Activated effector memory CD4-positive, alpha-beta T cell treated with anti-CD3 and anti-CD28 coated beads, Interleukin-2, amount 50 U/mL, for 16 hours (primary cell): ENCODE data around the gene USHBP1.
"Not testable (repeated sequence)": the region's sequence is repeated elsewhere in the genome, so short reads cannot be mapped to it uniquely, and the experiment has no call there.

Source experiments
- DNase-seq: peaks from one replicate; pipeline ENCODE4 v3.0.0-alpha.2; 2020

The USHBP1 gene

DNA sequence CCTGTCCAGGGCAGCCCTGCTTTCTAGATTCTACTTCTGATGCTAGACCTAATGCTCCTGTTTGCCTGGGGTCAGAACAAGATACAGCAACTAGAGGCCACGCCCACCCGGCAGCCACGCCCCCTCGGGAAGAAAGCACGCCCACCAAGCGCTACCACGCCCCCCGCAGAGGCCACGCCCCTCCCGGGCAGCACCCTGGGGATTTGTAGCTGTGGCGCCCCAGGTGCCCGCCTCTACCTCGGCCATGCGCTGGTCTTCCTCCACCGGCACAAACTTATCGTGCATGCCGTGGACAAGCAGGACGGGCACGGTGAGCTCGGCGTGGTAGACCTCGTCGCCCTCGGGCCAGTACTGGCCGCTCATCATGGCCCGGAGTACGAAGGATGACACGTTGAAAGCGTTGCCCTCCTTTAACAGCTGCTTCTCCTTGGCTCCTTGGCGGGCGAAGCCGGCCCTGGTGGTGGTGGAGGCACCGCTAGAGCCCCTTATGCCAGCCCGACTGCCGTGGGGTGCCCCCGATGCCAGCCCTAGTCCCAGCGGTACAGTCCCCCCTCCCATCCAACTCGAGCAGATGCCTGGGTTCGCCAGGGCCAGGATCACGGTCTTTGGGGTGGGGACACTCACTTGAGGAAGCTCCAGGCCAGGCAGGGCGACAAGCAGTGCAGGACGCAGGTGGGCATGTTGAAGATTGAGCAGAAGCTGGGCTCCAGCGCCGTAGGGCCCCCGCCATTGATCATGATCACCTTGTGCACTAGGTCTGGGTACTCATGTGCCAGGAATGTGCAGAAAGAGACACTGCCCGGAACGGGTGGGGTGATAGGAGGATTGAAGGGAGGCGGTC is 29.7 kb upstream of the USHBP1 start:
- DNase-seq, result peak; percentile 84

DNA sequence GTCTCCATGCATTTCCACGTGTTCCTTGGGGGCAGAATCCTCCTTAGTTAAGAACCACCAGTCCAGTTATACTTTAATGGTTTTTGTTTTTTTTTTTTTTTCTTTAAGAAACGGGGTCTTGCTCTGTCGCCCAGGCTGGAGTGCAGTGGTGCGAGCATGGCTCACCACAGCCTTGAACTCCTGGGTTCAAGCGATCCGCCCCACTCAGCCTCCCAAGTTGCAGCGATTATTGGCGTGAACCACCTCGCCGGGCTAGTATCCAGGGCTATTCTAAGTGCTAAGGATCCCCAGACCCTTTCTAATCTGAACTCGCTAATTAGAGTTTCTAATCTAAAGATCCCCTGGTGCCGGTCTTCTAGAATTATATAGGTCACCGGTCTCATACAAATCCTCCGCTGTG is 29.1 kb upstream of the USHBP1 start:
- no peak for DNase-seq

DNA sequence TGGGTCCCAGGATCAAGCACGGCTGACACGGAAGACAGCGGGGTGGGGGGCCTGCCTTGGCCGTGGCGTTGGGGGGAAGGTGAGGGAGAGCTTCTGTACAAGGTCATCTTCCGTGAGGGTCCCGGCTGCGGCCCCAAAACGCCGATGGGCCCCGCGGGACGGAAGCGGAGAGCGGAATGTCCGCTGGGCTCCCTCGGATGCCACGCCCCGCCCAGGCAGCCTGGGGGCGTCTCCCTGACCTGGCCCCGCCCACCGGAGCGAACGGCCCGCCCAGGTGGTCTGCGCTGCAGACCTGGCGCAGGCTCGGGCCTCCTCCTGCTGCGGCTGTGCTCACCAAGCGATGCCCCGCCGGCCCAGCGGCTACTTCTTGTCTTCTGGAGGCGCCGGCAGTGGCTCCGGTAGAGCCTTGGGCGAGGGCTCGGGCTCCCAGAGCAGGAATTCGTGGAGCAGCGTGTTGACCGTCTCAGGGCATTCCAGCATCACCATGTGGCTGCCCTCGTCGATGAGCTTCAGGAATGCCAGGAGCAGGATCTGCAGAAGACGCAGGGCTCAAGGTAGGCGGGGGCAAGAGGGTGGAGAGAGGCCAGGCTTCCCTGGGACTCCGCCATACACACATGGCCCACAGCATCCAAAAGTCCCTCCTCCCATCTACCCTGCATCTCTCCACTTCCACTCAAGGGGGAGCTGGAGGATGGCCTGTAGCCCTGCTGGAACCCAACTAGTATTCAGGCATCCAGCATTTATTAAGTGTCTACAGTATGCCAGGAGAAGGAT is 27.9 kb upstream of the USHBP1 start:
- peak; percentile 92 for DNase-seq

DNA sequence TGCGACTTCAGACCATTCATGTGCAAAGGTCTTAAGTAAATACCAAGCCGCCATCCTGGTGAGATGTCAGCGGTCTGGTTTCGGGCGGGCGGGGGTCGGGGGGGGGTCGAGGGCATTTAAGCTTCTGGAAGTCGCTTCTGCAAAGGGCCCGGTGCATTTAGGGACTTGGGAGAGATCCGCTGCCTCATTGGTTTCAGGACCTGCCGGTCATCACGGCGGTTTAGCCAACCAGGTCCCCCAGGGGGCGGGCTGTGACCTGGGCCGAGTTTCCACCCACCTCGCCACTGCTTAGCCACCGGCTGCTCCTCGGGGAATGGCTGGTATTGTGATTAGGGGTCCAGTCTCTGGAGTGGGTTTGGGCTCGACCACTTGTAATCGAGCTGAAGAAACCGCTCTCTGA is 24.9 kb upstream of the USHBP1 start:
- DNase-seq, result peak; percentile 76

DNA sequence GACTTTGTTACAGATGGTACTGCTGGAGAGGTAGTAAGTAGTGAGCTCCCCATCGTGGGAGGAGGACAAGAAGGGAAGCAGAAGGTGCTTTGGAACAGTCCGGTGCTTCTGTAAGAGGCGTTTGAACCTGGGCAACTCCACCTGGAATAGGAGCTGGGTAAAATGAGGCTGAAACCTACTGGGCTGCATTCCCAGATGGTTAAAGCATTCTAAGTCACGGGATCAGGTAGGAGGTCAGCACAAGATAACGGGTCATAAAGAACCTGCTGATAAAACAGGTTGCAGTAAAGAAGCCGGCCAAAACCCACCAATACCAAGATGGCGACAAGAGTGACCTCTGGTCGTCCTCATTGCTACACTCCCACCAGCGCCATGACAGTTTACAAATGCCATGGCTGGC is 22.2 kb upstream of the USHBP1 start:
- no peak for DNase-seq

DNA sequence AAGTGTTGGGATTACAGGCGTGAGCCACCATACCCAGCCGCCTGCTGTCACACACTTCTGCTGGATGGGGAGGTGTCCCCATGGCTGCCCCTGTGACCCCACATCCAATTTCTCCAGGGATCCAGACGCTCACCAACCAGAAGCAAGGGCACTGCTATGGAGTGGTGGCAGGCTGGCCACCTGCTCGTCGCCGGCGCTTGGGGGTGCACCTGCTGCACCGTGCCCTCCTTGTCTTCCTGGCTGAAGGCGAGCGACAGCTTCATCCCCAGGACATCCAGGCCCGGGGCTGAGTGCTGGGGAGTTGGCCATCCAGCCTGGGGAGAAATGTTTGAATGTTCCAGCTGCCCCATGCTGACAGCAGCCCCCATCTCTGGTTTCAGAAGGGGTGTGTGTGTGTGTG is 21.7 kb upstream of the USHBP1 start:
- no peak for DNase-seq

DNA sequence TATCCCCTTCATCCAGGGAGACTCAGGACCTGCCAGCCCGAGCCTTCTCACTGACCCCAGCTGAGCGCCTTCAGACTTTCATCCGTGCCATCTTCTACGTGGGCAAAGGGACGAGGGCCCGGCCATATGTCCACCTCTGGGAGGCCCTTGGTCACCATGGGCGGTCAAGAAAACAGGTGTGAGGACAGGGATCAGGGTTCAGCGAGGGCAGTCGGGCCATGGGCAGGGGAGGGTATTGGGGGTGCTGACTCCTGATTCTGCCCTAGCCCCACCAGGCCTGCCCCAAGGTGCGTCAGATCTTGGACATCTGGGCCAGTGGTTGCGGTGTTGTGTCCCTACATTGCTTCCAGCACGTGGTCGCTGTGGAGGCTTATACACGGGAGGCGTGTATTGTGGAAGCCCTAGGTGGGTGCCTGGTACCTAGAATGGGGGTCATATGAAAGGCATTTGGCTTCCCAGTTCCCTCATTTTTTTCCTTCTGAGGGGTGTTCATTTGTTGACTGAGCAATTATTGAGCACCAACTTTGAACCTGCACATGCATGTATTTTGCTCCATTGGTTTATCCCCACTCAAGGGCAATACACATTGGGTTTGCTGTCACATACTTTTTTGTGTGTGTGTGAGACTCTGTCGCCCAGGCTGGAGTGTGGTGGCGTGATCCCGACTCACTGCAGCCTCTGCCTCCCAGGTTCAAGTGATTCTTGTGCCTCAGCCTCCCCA is 21.0 kb upstream of the USHBP1 start:
- DNase-seq, result no peak

DNA sequence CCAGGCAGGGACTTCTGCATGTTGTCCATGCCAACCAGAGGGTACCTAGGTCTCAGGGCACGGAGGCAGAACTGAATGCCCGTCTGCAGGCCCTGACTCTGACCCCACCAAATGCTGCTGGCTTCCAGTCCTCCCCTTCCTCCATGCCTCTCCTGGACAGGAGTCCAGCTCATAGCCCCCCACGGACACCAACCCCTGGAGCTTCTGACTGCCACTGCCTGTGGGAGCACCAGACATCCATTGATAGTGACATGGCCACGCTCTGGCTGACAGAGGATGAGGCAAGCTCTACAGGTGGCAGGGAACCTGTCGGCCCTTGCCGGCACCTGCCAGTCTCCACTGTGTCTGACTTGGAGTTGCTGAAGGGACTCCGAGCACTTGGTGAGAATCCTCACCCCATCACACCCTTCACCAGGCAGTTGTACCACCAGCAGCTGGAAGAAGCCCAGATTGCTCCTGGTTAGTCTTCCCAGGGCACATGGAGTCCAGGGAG is 19.0 kb upstream of the USHBP1 start:
- no peak for DNase-seq

DNA sequence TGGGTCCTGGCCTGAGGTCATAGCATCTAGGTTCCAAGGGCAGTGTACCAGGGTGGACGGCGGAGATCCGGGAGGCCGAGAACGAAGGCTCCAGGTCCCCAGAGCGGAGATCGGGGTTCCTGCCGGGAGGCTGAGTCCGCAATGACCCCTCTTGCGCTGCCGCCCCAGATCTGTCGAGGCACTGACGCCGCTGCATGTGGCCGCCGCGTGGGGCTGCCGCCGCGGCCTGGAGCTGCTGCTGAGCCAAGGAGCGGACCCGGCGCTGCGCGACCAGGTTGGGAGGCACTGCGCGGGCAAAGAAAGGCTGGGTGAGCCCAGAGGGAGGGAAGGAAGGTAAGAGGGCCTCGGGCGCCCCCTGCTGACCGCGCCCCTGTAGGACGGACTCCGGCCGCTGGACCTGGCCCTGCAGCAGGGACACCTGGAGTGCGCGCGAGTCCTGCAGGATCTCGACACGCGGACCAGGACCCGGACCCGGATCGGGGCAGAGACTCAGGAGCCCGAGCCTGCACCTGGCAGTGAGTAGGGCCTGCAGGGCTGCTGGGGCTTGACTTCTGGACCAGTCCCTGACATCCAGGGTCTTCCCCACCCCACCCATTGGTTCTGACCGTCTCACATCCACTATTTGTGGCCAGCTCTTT is 18.1 kb upstream of the USHBP1 start:
- peak; percentile 93 for DNase-seq

DNA sequence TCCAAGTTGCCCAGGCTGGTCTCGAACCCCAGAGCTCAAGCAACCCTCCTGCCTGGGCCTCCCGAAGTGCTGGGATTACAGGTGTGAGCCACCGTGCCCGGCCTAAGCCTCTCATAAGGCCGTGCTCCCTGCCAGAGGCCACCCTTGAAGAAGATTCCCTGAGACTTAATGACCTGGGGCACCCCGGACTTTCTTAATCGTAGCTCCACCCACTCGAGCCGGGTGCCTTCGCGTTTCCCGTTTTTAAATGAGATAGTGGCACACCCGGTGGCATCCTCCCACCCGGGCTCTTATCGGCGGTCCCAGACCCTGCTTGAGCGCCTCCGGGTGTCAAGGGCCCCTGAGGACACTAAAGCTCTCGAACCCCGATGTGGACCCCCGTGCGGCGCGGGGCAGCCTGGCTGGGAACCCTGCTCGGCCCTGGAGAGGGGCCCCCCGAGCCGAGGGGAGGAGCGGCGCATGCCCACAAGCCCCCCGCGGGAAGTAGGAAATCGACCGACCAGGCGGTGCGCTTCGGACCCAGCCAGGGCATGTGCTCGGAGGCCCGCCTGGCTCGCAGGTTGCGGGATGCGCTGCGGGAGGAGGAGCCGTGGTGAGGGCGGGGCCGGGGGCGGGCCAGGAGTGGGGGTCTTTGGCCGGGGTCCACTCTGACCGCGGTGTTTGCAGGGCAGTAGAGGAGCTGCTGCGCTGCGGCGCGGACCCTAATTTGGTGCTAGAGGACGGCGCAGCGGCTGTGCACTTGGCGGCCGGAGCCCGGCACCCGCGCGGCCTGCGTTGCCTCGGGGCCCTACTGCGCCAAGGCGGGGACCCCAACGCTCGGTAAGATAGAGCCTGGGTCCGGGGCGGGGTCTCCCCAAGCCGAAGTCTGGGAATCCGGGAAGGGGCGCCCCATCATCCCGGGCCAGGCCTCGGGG is 17.1 kb upstream of the USHBP1 start, which contains the start of gene ANKLE1:
ANKLE1 (plus strand) TSS at position 511 of the 914 bp plus-strand sequence; CDS start at position 531, 20 bp downstream.
- peak; percentile 78 for DNase-seq

DNA sequence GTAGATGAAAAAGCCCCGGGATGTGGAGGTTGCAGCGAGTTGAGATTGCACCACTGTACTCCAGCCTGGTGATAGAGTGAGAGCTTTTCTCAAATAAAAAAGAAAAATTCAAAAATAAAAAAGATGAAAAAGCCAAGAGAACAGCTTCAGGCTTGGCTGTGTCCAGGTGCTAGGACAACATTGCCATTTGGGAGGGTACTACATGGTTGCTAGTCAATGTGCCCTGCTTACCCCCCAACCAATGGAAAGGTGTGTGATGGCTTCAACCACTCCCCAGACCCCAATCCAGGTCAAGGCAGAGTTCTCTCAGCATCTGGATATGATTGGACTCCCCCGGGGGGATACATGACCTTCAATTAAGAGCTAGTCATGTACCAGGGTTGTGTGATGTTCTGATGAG is 14.9 kb upstream of the USHBP1 start:
- DNase-seq, result no peak

DNA sequence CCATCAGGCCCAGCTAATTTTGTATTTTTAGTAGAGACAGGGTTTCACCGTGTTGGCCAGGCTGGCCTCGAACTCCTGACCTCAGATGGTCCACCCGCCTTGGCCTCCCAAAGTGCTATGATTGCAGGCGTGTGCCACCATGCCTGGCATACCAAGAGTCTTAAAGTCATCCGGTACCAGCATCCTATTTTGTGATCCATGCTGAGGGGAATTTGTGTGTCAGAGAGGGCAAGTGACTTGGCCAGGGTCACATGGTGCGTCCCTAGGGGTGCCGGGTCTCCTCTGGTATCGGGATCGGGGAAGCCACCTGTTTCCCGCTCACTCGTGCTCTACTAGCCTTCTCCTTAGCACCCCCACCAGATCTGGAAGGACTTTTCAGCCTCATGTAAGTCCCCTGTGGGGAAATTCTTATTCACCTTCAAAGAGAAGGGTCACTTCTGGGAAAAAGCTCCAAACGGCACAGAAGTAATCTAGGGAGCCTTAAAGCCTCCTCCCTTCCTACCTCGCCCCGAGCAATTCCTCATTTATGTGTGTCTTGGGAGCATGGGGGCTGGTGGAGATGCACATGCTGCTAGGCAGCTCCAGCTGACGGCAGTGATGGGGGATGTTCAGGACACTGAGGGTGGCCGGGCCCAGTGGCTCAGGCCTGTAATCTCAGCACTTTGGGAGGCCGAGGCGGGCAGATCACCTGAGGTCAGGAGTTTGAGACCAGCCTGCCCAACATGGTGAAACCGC is 11.1 kb upstream of the USHBP1 start:
- no peak for DNase-seq

DNA sequence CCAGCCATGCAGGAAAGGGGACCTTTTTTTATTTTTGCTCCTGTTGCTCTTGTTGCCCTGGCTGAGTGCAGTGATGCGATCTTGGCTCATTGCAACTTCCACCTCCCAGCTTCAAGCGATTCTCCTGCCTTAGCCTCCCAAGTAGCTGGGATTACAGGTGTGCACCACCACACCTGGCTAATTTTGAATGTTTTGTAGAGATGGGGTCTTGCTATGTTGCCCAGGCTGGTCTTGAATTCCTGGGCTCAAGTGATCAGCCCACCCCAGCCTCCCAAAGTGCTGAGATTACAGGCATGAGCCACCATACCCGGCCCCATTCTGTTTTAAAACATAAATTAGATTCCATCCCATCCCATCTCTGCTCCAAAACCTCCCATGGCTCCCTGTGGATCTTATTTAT is 10.3 kb upstream of the USHBP1 start:
- DNase-seq, result not testable (repeated sequence)

DNA sequence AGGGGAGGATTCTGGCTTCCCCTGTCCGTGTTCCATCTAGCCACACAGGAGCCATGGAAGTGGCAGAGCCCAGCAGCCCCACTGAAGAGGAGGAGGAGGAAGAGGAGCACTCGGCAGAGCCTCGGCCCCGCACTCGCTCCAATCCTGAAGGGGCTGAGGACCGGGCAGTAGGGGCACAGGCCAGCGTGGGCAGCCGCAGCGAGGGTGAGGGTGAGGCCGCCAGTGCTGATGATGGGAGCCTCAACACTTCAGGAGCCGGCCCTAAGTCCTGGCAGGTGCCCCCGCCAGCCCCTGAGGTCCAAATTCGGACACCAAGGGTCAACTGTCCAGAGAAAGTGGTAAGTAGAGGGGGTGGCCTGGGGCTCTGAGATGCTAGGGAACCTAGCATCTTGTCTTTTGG is 4.2 kb upstream of the USHBP1 start:
- no peak for DNase-seq

DNA sequence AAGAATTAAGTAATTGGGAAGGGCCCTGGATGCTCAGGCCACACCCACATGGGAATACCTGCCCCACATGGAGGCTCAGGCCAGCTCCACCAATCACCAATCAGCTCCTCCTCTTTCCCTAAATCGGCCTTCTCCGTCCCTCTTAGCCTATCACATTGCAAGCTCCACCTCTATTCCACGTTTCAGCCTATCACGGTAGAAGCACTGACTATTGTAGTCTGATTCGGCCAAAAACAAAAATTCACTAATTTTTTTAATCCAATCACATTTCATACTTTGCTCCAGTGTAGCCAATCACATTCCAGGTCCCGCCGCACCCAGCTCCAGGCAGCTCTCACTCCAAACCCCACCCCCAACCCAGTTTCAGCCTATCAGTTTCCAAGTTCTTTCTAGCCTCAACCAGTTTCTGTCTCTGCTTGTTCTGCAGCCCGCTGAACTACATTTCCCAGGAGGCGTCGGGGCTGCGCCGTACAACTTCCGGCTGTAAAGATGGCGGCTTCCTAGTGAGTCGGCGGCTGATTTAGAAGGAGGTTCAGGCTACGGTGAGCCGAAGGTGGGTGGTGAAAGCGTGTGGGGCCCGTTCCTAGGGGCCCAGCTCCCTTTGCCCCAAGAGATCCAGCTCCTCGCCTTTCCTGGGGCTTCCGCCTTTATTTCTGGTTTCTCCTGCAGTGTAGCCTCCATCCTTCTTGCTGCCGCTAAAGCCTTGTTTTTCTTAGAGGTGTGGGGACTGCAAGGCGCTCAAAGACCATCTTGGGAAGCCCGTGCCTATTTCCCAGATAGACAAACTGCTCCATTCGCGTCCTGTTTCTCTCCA is 2.6 kb upstream of the USHBP1 start, which contains the start of gene BABAM1:
BABAM1 (plus strand) TSS at position 469 of the 814 bp plus-strand sequence. CDS start 1,364 bp downstream, outside the sequence.
- peak; percentile 97 for DNase-seq

DNA sequence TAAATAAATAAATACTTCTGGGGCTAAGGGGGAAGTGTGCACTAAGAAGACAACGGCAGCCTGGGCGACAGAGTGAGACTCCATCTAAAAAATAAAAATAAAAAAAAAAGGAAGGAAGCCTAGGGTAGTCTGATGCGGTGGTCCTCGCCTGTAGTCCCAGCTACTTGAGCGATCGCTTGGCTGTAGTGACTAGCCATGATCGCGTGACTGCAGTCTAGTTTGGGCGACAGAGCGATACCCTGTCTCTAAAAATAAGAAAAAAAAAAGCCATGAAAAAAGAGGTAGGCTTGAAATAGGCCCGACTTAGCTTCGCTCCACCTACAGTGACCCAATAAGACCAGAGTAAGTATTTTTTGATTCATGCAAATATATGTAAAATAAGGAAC is 2.0 kb upstream of the USHBP1 start:
- DNase-seq, result no peak

DNA sequence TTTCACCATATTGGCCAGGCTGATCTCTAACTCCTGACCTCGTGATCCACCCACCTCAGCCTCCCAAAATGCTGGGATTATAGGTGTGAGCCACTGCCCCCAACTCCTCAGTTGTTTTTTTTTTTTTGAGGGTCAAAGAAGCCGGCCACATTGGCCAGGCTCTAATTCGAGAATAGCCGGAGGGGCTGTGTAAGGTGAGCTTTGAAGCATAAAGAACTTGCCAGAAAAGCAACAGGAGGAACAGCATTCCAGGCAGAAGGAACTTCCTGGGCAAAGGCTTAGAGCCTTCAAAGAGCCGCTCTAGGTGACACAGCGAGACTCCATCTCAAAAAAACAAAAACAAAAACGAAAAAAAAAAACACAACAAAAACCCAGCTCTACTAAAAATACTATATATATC is 1.5 kb upstream of the USHBP1 start:
- DNase-seq, result no peak

DNA sequence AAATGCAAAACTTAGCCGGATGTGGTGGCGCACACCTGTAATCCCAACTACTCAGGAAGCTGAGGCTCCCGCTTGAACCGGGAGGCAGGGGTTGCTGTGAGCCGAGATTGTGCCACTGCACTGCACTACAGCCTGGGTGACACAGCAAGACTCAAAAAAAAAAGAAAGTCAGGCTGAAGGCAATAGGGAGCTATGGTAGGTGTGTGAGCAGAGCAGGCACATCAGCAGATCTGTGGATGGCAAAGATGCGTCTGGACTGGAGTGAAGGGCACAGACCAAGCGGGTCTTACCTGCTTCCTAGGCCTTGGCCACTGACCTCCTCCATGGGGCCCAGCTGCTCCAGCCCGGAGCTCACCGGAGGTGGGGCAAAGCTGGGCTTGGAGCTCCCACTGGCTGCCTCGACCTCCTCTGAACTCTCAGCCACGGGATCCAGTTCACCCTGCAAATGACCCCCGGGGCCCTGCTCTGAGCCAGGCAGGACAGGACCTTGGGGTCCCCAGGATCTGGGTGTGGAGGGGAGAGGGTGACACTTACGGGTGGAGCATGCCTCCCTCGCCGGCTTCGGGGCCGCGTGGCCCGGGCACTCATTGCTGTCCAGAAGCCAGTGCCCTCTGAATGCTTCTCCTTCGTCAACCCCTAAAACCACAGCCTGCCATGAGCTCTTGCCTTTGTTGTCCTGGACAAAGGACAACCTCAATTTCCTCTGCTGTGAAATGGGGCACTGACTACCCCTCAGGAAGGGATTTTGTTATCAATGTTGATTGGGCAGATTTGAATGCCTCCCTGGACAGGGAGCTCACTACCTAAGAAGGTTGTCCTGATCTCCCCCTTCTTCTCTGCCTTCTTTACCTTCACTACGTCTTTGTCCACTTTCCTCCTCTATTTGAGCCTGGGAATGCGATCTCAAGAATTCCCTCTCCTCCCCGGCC is 569 bp downstream of the USHBP1 start:
- DNase-seq, result no peak

DNA sequence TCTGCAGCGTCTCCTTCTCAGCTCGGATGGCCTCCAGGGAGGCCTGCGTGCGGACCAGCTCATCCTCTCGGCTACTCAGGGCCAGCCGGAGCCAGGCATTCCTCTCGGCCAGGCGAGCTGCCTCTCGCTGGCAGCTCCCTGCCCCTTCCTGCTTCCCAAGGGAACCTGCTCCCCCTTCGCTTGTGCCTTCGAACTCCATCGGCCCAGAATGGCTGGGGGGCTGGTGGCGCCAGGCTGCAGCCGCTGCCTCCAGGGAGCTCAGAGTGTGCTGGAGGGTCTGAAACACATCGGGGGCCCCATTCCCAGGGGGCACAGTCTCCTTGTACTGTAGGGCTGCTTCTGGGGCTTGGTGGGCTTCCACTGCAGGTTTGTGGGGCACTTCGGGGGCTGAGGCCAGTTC is 2.0 kb downstream of the USHBP1 start:
- no peak for DNase-seq
